ENCODE measurements around the gene KLHL17.

KLHL17 gene

DNA sequence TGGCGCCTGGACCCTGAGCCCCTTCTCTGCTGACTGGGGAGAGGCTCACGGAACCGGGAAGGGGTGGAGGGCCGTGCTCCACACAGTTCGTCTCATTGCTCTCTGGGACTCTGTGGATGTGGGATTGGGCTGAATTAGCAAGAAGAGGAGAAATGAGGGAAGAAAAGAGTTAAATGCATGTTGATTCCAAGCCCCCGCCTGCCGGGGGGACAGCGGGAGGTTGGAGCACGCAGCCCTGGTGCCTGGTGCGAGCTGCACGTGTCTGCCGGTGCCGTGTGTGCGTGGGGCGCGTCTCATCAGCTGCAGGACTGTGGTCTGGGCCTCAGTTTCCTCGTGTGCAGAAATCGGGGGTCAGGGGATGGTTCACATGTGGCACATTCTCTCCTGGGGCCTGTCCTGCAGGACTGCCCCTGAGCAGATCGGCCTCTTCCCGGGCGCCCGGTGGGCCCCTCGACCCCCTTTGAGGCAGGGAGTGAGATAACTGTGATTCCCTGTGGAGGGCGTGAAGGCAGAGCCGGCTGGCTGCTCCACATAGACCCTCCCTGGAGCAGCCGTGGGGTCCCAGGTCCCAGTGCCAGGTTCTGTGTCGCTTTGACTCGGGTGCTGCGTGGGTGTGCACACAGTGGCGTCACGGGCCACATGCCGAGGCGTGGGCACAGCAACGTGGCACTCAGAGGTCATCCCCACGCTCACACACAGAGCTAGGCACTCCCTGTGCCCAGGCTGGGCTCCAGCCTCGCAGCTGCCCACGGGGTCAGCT is 25.2 kb upstream of the KLHL17 start:
- in situ Hi-C loops (cut with HindIII; ENCODE audit: low pct_unique_long_range_greater_than_20kb, low sequenced_read_pairs): no loop called here
- TF ChIP-seq JUND (IDR thresholded peaks at IDR 0.05; ENCODE audit: low read depth): no peak

GRCh38 chr1:935751-936231 is 24.6 kb upstream of the KLHL17 start:
- in situ Hi-C loops (cut with HindIII; ENCODE audit: low pct_unique_long_range_greater_than_20kb, low sequenced_read_pairs): no loop called here
- TF ChIP-seq JUND (IDR thresholded peaks at IDR 0.05; ENCODE audit: low read depth): no peak
- DNase-seq (ENCODE audit: low read depth in 1 of 2, low spot score in 1 of 2): no peak

More for the DNA sequence above, 25.2 kb upstream of the KLHL17 start:
- no peak for DNase-seq (ENCODE audit: low read depth in 1 of 2, low spot score in 1 of 2)

GRCh38 chr1:936348-937264 is 23.8 kb upstream of the KLHL17 start:
- DNase-seq (ENCODE audit: low read depth in 1 of 2, low spot score in 1 of 2): no peak
- TF ChIP-seq JUND (IDR thresholded peaks at IDR 0.05; ENCODE audit: low read depth): no peak
- in situ Hi-C loops (cut with HindIII; ENCODE audit: low pct_unique_long_range_greater_than_20kb, low sequenced_read_pairs): no loop called here

- no peak for TF ChIP-seq JUND (IDR thresholded peaks at IDR 0.05; ENCODE audit: low read depth)
- no peak for DNase-seq (ENCODE audit: low read depth in 1 of 2, low spot score in 1 of 2)
- in situ Hi-C loops (cut with HindIII; ENCODE audit: low pct_unique_long_range_greater_than_20kb, low sequenced_read_pairs): no loop called here
Measured at GRCh38 chr1:937521-937920, 22.9 kb upstream of the KLHL17 start.

GRCh38 chr1:938088-938683 is 22.2 kb upstream of the KLHL17 start:
- peak; percentile 59 to 73 for DNase-seq (ENCODE audit: low read depth in 1 of 2, low spot score in 1 of 2)
- no peak for TF ChIP-seq JUND (IDR thresholded peaks at IDR 0.05; ENCODE audit: low read depth)
- in situ Hi-C loops (cut with HindIII; ENCODE audit: low pct_unique_long_range_greater_than_20kb, low sequenced_read_pairs): no loop called here

- no peak for TF ChIP-seq JUND (IDR thresholded peaks at IDR 0.05; ENCODE audit: low read depth)
- in situ Hi-C loops (cut with HindIII; ENCODE audit: low pct_unique_long_range_greater_than_20kb, low sequenced_read_pairs): no loop called here
Measured at GRCh38 chr1:938711-939489, 21.5 kb upstream of the KLHL17 start.

DNA sequence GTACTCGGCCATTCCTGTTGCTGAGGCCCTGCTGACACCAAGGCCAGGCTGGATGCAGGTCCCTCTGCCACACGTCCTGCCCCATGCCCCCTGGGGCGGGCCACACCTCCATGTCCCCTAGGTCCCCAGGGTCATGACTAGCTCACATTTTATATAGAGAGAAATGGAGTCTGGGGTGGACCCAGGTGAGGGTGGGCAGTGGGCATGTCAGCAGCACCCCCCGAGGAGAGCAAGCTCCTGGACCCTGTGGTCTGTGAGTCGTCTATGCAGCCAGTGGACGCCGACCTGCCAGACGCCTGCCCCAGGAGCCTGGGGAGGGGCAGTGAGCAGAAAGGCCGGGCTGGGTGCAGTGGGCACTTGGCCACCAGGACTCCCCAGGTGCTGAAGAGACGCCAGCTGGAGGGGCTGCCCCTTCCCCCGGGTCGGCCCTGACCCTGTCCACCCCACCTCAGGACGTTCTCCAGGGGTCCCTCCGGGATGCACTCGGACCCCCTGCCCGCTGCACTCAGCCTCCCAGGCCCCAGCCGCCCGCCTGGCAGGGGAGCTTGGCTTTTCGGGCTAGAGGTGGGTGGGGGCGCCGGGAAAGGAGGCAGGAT is 20.8 kb upstream of the KLHL17 start:
- DNase-seq (ENCODE audit: low read depth in 1 of 2, low spot score in 1 of 2): no peak
- in situ Hi-C loops (cut with HindIII; ENCODE audit: low pct_unique_long_range_greater_than_20kb, low sequenced_read_pairs): no loop called here
- TF ChIP-seq JUND (IDR thresholded peaks at IDR 0.05; ENCODE audit: low read depth): no peak

More at GRCh38 chr1:938711-939489, 21.5 kb upstream of the KLHL17 start:
- no peak for DNase-seq (ENCODE audit: low read depth in 1 of 2, low spot score in 1 of 2)

- TF ChIP-seq JUND (IDR thresholded peaks at IDR 0.05; ENCODE audit: low read depth): no peak
- in situ Hi-C loops (cut with HindIII; ENCODE audit: low pct_unique_long_range_greater_than_20kb, low sequenced_read_pairs): no loop called here
- DNase-seq (ENCODE audit: low read depth in 1 of 2, low spot score in 1 of 2): peak; percentile 55
Measured at GRCh38 chr1:940107-941014, 20.0 kb upstream of the KLHL17 start.

GRCh38 chr1:941015-941587 is 19.3 kb upstream of the KLHL17 start:
- no peak for TF ChIP-seq JUND (IDR thresholded peaks at IDR 0.05; ENCODE audit: low read depth)
- DNase-seq (ENCODE audit: low read depth in 1 of 2, low spot score in 1 of 2): no peak
- in situ Hi-C loops (cut with HindIII; ENCODE audit: low pct_unique_long_range_greater_than_20kb, low sequenced_read_pairs): no loop called here

- in situ Hi-C loops (cut with HindIII; ENCODE audit: low pct_unique_long_range_greater_than_20kb, low sequenced_read_pairs): no loop called here
- TF ChIP-seq JUND (IDR thresholded peaks at IDR 0.05; ENCODE audit: low read depth): no peak
- peak; percentile 69 to 77 for DNase-seq (ENCODE audit: low read depth in 1 of 2, low spot score in 1 of 2)
Measured at GRCh38 chr1:941588-942383, 18.6 kb upstream of the KLHL17 start.

All from T47D (cell line).